Ishikawa (cell line): ENCODE data around the gene RAD51B.

Experiments used
- CEBPB ChIP-seq: IDR thresholded peaks from 2 replicates; pipeline ENCODE4 v1.6.1; 2012
- EP300 ChIP-seq: IDR thresholded peaks from 2 replicates; pipeline ENCODE4 v1.6.1; 2012; ENCODE audit warnings: borderline replicate concordance
- TEAD4 ChIP-seq: IDR thresholded peaks from 2 replicates; pipeline ENCODE4 v1.6.1; 2012
- YY1 ChIP-seq: IDR thresholded peaks from 2 replicates; pipeline ENCODE4 v1.6.1; 2012; ENCODE audit warnings: low read depth
- TF ChIP-seq, protein P1 (sequence below): IDR thresholded peaks from 2 replicates; pipeline ENCODE4 v1.6.1; 2012
- TF ChIP-seq, protein P2 (sequence below): IDR thresholded peaks from 2 replicates; pipeline ENCODE4 v1.6.1; 2012

DNA sequence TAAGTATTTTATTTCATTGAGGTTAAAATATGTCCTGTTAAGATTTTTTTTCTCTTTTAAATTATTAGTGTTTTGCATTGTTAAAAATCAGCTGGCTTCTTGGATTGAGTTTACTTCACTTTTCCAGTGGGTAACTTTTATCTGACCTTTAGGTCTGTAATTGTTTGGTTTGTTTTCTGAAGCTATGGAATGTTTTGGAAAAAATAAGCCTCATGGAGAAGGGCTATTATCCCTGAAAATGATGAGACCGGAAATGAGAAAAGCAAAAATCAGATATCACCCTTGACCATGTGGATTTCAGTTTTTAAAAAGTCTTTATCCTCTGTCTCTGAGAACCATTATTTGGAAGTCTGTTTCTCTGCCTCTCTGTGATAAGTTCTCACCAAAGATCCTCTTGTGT is 180.9 kb downstream of the RAD51B start:
- TF ChIP-seq TEAD4 = no peak
- TF ChIP-seq, protein P1, sequence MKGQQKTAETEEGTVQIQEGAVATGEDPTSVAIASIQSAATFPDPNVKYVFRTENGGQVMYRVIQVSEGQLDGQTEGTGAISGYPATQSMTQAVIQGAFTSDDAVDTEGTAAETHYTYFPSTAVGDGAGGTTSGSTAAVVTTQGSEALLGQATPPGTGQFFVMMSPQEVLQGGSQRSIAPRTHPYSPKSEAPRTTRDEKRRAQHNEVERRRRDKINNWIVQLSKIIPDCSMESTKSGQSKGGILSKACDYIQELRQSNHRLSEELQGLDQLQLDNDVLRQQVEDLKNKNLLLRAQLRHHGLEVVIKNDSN = no peak
- TF ChIP-seq CEBPB = no peak
- TF ChIP-seq, protein P2, sequence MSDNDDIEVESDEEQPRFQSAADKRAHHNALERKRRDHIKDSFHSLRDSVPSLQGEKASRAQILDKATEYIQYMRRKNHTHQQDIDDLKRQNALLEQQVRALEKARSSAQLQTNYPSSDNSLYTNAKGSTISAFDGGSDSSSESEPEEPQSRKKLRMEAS = no peak
- TF ChIP-seq YY1 = no peak
- no peak for TF ChIP-seq EP300
